ENCODE data around the gene MEG3.
A peak's percentile ranks its signal among the peaks of the same experiment; 100 is the strongest.

The MEG3 gene

DNA sequence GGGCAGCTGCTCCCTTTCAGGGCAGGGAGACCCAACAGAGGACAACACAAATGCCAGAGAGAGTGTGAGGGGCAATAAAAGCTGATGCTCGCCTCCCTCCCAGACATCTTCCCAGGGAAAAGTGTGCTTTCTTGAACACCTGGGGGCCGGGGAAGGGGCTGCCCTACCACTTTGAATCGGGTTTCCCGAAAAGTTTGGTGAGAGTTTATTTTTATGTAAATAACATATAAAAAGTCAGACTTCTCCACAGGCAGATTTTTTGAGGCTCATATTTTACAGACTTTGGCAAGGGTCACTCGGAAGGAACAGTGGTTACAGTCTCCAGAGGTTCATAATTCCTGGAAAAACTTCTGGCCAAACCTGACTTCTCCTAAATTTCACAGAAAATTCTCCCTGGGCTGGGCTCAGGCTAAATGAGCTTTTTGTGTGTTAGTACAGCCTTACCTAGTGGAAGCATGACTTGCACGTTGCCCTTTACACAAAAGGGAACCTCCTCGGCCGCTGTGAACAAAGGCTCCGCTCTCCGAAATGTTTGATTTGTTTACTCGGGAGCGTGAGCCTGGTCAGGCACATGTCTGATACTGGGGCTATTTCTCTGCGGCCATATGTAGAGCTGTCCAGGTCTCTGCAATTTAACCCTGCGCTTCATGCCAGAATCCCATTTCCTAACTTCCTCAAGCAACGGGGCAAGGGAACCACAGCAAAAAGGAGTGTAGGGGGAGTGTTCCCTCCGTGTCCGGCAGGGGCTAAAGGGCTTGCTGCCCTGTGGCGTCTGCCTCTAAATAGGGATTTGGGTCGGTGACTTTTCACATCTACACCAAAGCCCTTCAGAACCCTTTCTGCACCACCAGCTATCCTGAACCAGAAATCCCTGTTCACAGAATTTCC is 74.2 kb downstream of the MEG3 start:
- no peak for DNase-seq

DNA sequence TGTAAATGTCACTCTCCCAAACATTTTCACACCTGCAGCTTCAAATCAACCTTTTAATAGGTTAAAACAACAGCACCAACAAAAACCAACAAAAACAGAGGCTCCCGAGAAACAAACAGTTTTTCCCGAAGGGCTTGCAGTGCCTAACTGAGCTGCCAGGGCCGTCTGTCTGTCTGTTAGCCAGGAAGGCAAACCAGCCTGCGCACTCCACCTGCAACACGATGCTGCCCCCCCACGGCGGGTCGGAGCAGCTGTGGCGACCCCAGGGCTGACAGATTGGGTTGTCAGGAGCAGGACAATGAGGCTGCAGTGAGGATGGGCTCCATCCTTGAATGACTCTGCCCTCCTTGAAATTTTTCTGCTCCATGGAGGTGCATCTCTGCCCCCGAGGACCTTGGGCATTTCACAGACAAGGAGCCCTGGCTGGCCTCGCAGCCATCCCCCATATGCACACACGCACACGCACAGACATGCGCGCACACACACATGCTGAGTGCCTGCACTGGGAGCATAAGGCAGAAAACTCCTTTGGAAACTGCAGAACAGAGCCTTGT is 75.0 kb downstream of the MEG3 start:
- DNase-seq, result peak; percentile 20

DNA sequence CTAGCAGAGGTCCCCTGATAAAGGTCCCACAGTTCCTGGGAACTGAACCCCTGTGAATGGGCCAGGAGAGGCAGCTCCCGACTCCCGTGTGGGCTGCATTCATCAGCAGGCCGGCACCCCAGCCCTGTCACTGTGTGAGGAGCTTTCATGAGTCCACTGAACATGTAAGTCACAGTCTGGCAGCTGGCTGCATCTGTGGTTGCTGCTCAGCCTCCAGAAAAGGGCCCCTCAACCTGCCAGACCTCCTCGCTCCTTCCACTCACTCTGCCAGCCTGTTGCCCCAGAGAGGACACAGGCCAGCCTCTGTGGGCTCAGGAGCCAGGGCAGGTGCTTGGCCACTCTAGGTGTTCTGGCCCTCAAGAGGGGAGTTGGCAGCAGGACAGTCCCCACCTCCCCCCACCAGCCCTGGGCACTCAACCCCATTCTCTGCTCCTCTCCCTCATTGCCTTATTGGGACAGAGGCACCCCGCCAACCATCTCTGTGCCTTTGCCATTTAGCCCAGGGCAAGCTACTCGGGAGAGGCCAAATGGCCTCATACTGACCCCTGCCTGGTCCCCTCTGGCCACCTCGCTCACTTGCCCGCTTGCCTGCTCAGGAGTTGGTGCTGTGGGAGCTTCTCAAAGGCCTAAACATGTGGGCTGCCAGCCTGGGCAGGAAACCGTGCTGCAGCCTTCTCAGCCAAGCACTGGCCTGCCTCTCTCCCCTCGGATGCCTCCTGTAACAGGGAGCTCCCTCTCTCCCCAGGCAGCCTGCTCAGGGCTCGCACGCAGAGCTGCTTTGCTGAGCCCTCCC is 75.7 kb downstream of the MEG3 start:
- no peak for DNase-seq

DNA sequence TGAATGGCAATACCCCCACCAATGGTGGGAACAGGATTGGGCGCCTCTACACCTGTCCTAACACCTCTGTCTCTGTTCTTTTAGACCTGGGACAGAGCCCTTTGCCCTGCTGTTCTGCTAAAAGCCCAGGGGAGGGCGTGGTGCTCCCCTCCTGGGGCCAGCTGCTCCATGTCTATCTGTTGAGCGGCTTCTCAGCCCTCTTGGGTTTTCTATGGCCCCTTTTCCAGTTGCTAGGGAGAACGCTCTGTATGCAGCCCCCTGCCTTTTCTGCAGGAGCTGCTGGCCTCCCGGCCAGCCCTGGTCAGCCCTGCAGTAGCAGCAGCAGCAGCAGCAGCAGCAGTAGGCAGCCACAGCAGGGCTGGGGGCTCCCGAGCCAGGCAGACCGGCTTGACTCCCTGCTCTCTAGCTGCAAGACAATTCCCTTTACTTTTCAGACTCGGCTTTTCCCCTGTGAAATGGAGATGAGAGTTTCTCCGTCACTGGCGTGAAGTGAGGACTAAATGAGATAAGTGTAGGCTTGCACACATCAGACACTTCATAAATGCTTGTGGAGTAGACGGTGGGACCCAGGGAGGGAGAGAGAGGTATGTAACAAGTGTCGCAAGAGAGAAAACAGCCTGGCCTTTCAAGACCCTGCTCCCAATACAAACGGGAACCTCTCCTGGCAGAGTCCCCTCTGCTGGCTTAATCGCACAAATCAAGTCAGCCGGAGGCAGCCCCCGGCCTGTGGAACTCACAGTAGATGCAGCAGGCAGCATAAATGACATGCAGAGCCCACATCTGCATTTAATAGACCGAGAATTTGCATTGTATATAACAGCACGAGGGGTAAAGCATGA is 76.6 kb downstream of the MEG3 start:
- no peak for DNase-seq

DNA sequence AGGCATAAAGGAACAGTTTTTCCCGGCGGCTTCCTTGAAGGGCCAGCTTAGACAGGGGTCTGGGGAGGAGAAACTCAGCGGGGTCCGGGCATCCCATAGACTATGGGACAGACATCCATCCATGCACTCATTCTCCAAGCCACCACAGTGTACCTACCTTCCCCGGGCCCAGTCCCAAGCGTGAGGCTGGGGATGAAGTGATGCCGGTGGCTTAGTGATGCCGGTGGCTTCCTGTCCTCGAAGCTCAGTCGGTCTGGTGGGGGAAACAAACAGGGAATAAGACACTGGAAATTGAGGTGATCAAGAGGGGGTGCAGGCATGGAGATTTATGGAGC is 77.2 kb downstream of the MEG3 start:
- DNase-seq, result no peak

DNA sequence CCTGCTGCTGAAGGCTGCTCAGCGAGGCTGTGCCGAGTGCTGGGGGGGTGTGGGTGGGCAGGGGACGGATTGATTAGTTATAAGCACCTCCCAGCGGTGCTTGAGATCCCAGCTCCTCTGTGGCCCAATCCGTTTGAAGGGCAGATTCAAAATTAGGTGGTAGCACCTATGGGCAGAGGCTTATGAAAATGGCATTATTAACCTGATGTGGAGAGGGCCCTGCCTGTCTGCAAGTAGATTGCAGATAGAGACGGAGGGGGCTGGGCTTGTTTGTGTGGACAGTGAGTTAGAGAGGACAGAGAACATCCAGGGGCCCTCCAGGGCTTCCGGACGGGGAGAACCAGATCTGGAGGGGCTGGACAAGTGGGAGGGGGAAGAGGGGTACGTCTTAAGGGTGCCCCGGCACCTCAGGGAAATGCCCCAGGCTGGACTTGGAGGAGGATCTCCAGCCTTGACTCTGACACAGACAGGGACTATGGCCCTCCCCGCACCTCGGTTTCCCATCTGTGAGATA is 77.8 kb downstream of the MEG3 start, which contains the start of gene RTL1:
RTL1 (minus strand) TSS at position 51 of the 514 bp plus-strand sequence. CDS start 18,934 bp downstream, outside the sequence.
- peak; percentile 23 for DNase-seq

DNA sequence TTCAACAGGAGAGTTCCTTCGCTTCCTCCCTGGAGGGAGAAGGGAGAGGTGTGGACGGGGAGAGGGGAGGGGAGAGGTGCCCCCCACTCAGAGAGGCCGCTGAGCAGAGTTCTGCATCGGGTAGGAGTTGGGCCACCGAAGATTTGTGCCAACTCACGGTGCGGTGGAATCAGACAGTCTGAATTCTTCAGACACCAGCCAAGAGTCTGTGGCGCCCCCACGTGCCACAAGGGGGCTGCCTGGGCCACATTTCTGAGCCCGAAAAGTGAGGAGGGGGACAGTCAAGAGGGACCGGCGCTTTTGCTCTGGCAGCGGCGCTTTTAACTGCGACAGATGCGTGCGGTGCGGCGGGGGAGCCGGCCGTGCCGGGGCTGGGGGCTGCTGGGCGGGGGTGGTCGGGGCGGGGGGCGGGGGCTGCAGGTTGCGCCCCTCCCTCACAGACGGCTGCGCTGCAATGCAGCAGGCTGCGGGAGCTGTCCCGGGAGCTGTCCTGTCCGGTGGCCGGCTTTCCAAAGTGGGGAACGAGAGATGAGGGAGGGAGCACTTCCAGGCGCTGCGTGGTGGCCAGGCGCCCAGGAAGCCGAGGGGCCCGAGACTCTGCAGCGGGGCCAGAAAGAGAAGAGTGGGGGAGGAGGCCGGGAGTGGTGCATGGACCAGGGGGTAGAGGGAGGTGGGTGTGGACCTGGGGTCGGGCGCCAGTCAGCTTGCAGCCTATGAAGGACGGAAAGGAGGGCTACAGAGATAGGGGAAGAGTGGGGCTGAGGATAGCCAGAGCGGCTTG is 78.6 kb downstream of the MEG3 start:
- DNase-seq, result no peak

DNA sequence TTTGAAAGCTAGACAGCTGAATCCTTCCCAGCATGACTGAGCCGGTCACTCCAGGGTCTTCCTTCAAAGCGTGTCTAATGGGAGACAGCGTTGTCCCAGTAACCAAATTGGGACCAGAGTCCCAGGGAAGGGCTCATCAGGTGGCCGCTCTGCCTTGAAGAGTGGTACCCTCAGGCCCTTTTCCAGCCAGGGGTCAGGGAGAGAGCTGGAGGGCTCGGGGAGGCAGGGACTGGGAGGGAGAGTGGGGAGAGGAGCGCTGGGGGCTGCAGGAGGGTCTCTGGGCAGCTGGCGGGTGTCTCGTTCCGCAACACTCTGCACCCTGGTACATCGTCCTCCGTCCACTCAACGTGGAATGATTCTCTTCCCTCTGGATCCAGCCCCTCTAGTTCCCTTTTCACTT is 79.2 kb downstream of the MEG3 start:
- DNase-seq, result no peak

DNA sequence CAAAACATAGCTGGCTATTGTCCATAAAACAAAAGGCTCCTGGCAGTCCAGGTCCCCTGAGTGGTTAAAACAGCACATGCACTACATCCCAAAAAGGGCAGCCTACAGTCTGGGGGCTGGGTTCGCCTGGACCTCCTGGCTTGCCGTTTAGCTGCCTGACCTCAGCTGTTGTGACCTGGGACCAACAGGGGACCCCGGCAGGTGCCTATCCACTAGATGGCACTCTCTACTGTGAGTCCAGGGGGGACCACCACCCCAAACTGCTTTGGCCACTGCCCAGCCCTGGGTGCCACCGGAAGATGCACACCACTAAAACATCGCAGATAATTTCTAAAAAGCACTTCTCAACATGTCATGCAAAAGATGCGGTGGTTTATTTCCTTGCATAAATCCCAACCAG is 80.5 kb downstream of the MEG3 start:
- DNase-seq, result no peak

DNA sequence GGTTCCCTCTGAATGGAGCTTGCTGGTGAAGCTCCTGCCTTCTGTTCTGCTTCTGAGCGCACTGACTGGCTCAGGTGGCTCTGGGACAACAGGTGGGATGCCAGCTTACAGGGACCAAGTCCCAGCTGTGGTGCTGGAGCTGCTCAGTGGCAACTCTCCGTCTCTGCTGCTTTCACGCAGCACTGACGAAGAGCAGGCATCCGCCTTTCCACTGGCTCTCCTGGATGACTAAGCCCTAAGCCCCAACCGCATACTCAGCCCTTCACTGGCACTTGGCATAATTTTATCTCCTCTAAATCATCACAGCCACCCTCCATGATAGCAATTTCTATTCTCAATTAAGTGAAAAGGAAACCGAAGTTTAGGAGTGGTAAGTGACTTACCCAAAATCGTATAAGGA is 81.3 kb downstream of the MEG3 start:
- DNase-seq, result no peak

DNA sequence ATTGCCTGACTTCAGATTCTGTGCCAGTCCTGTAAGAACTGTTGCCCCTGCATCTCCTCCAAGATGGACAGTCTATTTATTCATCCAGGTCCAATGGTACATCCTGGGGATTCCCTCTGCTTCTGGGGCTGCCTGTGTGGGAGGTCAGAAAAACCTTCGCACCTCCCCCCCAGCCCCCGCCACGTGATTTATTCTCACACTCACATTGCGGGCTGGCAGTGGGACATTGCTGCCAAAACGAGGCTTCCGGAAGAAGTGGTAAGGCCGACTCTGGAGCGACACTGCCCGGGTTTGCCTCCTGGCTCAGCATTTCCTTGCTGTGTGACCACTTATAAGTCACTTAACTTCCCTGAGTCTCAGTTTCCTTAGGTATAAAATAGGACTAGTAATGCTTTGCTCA is 83.5 kb downstream of the MEG3 start:
- no peak for DNase-seq
